Measurements from ENCODE around the gene ZSCAN10.

DNA sequence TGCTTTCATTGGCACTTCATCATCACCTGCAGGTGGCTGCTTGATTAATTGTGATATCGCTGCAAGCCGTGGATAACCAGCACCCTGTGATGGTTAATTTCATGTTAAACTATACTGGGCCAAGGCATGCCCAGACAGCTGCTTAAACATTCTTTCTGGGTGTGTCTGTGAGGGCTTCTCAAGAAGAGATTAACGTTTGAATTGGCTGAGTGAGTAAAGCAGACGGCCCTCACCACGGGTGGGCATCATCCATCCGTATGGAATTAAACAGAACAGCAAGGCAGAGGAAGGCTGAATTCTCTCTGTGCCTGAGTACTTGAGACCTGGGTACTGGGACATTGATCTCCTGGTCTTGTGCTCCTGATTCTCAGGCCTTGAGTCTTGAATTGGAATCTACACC, 28.7 kb upstream of the ZSCAN10 start:
- no peak for TF ChIP-seq POLR2A (IDR thresholded peaks at IDR 0.05)
- TF ChIP-seq, protein P1, sequence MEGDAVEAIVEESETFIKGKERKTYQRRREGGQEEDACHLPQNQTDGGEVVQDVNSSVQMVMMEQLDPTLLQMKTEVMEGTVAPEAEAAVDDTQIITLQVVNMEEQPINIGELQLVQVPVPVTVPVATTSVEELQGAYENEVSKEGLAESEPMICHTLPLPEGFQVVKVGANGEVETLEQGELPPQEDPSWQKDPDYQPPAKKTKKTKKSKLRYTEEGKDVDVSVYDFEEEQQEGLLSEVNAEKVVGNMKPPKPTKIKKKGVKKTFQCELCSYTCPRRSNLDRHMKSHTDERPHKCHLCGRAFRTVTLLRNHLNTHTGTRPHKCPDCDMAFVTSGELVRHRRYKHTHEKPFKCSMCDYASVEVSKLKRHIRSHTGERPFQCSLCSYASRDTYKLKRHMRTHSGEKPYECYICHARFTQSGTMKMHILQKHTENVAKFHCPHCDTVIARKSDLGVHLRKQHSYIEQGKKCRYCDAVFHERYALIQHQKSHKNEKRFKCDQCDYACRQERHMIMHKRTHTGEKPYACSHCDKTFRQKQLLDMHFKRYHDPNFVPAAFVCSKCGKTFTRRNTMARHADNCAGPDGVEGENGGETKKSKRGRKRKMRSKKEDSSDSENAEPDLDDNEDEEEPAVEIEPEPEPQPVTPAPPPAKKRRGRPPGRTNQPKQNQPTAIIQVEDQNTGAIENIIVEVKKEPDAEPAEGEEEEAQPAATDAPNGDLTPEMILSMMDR (IDR thresholded peaks at IDR 0.05) = no peak

All from breast epithelium (tissue), 3 donors.